ENCODE measurements around the gene POLD1. TPM values are rescaled to one million over a fixed set of nuclear protein-coding genes. Genes with fewer than 3 reads are reported as not detected.

Gene POLD1
- total RNA-seq, 1 experiment from 2014 or later = 143 TPM

DNA sequence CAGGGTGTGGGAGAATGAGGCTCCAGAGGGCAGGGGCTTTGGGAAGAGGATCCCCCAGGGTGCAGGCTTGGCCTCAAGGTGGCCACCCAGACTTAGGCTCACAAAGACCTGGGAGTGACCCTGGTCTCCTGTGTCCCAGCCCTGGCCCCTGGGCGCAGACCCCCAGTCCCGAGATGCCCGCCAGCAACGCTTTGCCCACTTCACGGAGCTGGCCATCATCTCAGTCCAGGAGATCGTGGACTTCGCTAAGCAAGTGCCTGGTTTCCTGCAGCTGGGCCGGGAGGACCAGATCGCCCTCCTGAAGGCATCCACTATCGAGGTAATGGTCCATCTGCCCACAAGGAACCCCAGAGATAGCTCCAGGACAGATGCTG is 5.3 kb upstream of the POLD1 start:
- CTCF ChIA-PET = no interaction called here
- POLR2A ChIA-PET (ENCODE audit: low non-redundant PET) = no interaction called here

DNA sequence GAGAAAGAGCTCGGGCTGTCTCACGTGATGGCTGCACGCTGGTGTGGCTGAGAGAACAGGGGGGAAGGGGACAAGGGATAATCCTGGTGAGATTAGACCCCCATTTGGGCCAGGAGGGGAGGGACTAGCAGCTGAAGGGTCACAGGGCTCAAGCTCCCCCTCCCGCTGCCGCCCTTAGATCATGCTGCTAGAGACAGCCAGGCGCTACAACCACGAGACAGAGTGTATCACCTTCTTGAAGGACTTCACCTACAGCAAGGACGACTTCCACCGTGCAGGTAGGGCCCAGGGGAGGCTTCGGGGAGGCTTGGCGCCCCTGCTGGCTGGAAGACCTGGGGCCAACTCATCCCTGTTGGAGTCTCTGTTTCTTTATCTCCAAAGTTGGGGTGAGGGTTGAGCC is 4.5 kb upstream of the POLD1 start:
- BruUV-seq (replicated peaks) = no TSS peak
- DNase-seq (ENCODE audit: low spot score) = no peak
- Histone ChIP-seq H3K4me1 (ENCODE audit: insufficient read depth, low read length, poor library complexity, severe bottlenecking) (peaks cover 6% of the 10 kb centered on the region), H3K36me3 (ENCODE audit: insufficient read depth, low read length, poor library complexity, severe bottlenecking) (peaks cover 36% of the 10 kb centered on the region), H3K4me3 (ENCODE audit: low read depth, low read length, poor library complexity, severe bottlenecking) (no peak overlapping the region), H3K27ac (ENCODE audit: low read depth, low read length, poor library complexity, severe bottlenecking) (no peak overlapping the region), H3K27me3 (replicated peaks; ENCODE audit: insufficient read depth, low read depth, low read length, poor library complexity) (no peaks in the 10 kb centered on the region), H3K9me3 (ENCODE audit: low read depth, low read length, poor library complexity, severe bottlenecking) (no peaks in the 10 kb centered on the region)
- TF ChIP-seq EZH2 (IDR thresholded peaks at IDR 0.05; ENCODE audit: borderline replicate concordance, low read depth, low read length, poor library complexity, severe bottlenecking) = no peak
- TF ChIP-seq, protein P1, sequence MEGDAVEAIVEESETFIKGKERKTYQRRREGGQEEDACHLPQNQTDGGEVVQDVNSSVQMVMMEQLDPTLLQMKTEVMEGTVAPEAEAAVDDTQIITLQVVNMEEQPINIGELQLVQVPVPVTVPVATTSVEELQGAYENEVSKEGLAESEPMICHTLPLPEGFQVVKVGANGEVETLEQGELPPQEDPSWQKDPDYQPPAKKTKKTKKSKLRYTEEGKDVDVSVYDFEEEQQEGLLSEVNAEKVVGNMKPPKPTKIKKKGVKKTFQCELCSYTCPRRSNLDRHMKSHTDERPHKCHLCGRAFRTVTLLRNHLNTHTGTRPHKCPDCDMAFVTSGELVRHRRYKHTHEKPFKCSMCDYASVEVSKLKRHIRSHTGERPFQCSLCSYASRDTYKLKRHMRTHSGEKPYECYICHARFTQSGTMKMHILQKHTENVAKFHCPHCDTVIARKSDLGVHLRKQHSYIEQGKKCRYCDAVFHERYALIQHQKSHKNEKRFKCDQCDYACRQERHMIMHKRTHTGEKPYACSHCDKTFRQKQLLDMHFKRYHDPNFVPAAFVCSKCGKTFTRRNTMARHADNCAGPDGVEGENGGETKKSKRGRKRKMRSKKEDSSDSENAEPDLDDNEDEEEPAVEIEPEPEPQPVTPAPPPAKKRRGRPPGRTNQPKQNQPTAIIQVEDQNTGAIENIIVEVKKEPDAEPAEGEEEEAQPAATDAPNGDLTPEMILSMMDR (conservative IDR thresholded peaks at IDR 0.05; ENCODE audit: low read depth, low read length) = no peak
- ChIA-PET POLR2A (ENCODE audit: low non-redundant PET) (no interaction called here), CTCF (no interaction called here)
- intact Hi-C loops (cut with micrococcal nuclease; ENCODE audit: unreplicated experiment) = loop anchor here (5.0 kb wide), 1 partner anchor 133 kb away; the partner anchor contains the start of genes ASPDH and JOSD2

More for the DNA sequence above, 5.3 kb upstream of the POLD1 start:
- Histone ChIP-seq H3K4me1 (ENCODE audit: insufficient read depth, low read length, poor library complexity, severe bottlenecking) (peaks cover 8% of the 10 kb centered on the region), H3K27ac (ENCODE audit: low read depth, low read length, poor library complexity, severe bottlenecking) (no peak overlapping the region), H3K9me3 (ENCODE audit: low read depth, low read length, poor library complexity, severe bottlenecking) (no peaks in the 10 kb centered on the region), H3K4me3 (ENCODE audit: low read depth, low read length, poor library complexity, severe bottlenecking) (no peak overlapping the region), H3K36me3 (ENCODE audit: insufficient read depth, low read length, poor library complexity, severe bottlenecking) (peaks cover 36% of the 10 kb centered on the region), H3K27me3 (replicated peaks; ENCODE audit: insufficient read depth, low read depth, low read length, poor library complexity) (no peaks in the 10 kb centered on the region)
- intact Hi-C loops (cut with micrococcal nuclease; ENCODE audit: unreplicated experiment) = loop anchor here (5.0 kb wide), 1 partner anchor 133 kb away; the partner anchor contains the start of genes ASPDH and JOSD2
- DNase-seq (ENCODE audit: low spot score) = no peak
- no TSS peak for BruUV-seq (replicated peaks)
- TF ChIP-seq, protein P1 (conservative IDR thresholded peaks at IDR 0.05; ENCODE audit: low read depth, low read length) = no peak
- TF ChIP-seq EZH2 (IDR thresholded peaks at IDR 0.05; ENCODE audit: borderline replicate concordance, low read depth, low read length, poor library complexity, severe bottlenecking) = no peak

DNA sequence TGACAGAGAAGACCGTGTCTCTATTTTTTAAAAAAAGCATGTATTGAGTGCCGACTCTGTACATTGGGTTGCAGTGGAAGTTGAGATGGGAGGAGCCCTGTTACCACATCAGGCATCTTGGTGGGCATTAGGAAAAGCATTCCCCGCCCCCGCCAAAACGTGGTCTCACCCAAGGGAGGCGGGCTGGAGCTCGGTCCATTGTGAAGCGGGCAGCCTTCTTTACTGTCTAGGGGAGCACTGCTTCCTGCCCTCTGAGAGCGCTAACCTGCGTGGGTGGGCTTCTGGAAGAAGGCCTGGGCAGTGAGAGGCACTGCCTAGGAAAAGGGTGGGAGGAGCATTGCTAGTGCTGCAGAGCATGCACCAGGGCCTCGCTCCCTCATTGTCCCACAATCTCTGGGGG is 4.0 kb upstream of the POLD1 start:
- Histone ChIP-seq H3K4me1 (ENCODE audit: insufficient read depth, low read length, poor library complexity, severe bottlenecking) (peaks cover 3% of the 10 kb centered on the region), H3K27me3 (replicated peaks; ENCODE audit: insufficient read depth, low read depth, low read length, poor library complexity) (no peaks in the 10 kb centered on the region), H3K36me3 (ENCODE audit: insufficient read depth, low read length, poor library complexity, severe bottlenecking) (peaks cover 36% of the 10 kb centered on the region), H3K9me3 (ENCODE audit: low read depth, low read length, poor library complexity, severe bottlenecking) (no peaks in the 10 kb centered on the region), H3K27ac (ENCODE audit: low read depth, low read length, poor library complexity, severe bottlenecking) (peak overlapping the region; percentile 37), H3K4me3 (ENCODE audit: low read depth, low read length, poor library complexity, severe bottlenecking) (no peak overlapping the region)
- ChIA-PET CTCF (no interaction called here), POLR2A (ENCODE audit: low non-redundant PET) (no interaction called here)
- BruUV-seq (replicated peaks) = no TSS peak
- no peak for DNase-seq (ENCODE audit: low spot score)
- no peak for TF ChIP-seq EZH2 (IDR thresholded peaks at IDR 0.05; ENCODE audit: borderline replicate concordance, low read depth, low read length, poor library complexity, severe bottlenecking)
- intact Hi-C loops (cut with micrococcal nuclease; ENCODE audit: unreplicated experiment) = no loop called here

DNA sequence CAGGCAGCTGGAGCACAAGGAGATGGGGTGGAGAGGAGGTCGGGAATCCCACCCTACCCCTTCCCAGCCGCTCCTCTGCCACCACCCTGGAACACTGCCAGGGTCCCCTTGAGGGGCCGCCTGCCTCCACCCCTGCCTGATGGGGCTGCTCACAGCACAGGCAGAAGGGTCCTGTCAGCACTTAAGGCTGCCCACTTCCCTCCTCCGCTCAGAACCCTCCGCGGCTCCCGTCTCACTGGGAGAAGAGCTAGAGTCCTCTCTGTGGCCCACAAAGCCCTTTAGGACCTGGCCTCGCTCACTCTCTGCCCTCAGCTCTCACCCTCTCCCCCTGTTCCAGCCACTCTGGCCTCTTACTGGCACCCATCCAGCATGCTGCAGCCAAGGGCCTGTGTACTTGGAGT is 3.4 kb upstream of the POLD1 start:
- Histone ChIP-seq H3K27ac (ENCODE audit: low read depth, low read length, poor library complexity, severe bottlenecking) (peak overlapping the region; percentile 37), H3K4me1 (ENCODE audit: insufficient read depth, low read length, poor library complexity, severe bottlenecking) (peaks cover 2% of the 10 kb centered on the region), H3K36me3 (ENCODE audit: insufficient read depth, low read length, poor library complexity, severe bottlenecking) (peaks cover 36% of the 10 kb centered on the region), H3K9me3 (ENCODE audit: low read depth, low read length, poor library complexity, severe bottlenecking) (no peaks in the 10 kb centered on the region), H3K4me3 (ENCODE audit: low read depth, low read length, poor library complexity, severe bottlenecking) (no peak overlapping the region), H3K27me3 (replicated peaks; ENCODE audit: insufficient read depth, low read depth, low read length, poor library complexity) (no peaks in the 10 kb centered on the region)
- POLR2A ChIA-PET (ENCODE audit: low non-redundant PET) = no interaction called here
- no peak for DNase-seq (ENCODE audit: low spot score)
- CTCF ChIA-PET = no interaction called here
- TF ChIP-seq, protein P1 (conservative IDR thresholded peaks at IDR 0.05; ENCODE audit: low read depth, low read length) = no peak
- TF ChIP-seq EZH2 (IDR thresholded peaks at IDR 0.05; ENCODE audit: borderline replicate concordance, low read depth, low read length, poor library complexity, severe bottlenecking) = no peak
- BruUV-seq (replicated peaks) = no TSS peak
- intact Hi-C loops (cut with micrococcal nuclease; ENCODE audit: unreplicated experiment) = no loop called here

All from A673 (cell line).